ENCODE results near the gene LAMC1. TPM values are rescaled to one million over a fixed set of nuclear protein-coding genes. Genes with fewer than 3 reads are reported as not detected.
"Not testable (repeated sequence)": the region's sequence is repeated elsewhere in the genome, so short reads cannot be mapped to it uniquely, and the experiment has no call there.

Gene LAMC1
- total RNA-seq, 2 donors from 2014 or later = 0.84 TPM; not detected in 1

DNA sequence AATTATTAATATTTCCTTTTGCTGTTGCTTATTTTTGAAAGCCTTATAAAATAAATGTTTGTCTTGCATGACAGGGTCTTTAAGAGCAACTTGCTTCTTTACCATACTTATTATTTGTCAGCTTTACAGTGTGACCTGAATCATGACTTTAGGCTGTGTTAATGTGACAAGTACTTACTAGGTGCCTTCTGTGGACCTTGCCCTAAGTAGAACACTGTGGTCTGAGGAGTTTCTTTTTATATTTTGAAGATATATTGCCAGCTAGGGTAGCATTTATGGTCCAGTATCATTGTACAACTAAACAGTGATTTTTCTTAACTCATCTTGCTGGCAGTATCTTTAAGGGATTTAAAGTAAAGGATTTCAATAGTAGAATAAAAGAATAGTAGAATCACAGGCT, 117.4 kb downstream of the LAMC1 start:
- Mint-ChIP-seq H3K27ac (no peak overlapping the region), H3K27me3 (peaks cover 6% of the 10 kb centered on the region), H3K9me3 (no peaks in the 10 kb centered on the region), H3K36me3 (ENCODE audit: low read depth) (no peaks in the 10 kb centered on the region), H3K4me3 (no peak overlapping the region), H3K4me1 (no peaks in the 10 kb centered on the region)
- ATAC-seq (replicated peaks) = no peak

- Mint-ChIP-seq H3K9me3 (no peaks in the 10 kb centered on the region), H3K27me3 (peaks cover 3% of the 10 kb centered on the region), H3K36me3 (ENCODE audit: low read depth) (no peaks in the 10 kb centered on the region), H3K4me3 (no peak overlapping the region), H3K27ac (no peak overlapping the region), H3K4me1 (no peaks in the 10 kb centered on the region)
- ATAC-seq (replicated peaks) = no peak
Observed at GRCh38 chr1:183142171-183142570, 119.0 kb downstream of the LAMC1 start.

- peaks cover 3% of the 10 kb centered on the region for H3K27me3 Mint-ChIP-seq
- no peak overlapping the region for H3K27ac Mint-ChIP-seq
- H3K36me3 Mint-ChIP-seq (ENCODE audit: low read depth) = no peaks in the 10 kb centered on the region
- no peaks in the 10 kb centered on the region for H3K9me3 Mint-ChIP-seq
- no peak overlapping the region for H3K4me3 Mint-ChIP-seq
- H3K4me1 Mint-ChIP-seq = no peaks in the 10 kb centered on the region
- no peak for ATAC-seq (replicated peaks)
Observed at GRCh38 chr1:183143576-183144315, 120.5 kb downstream of the LAMC1 start.

DNA sequence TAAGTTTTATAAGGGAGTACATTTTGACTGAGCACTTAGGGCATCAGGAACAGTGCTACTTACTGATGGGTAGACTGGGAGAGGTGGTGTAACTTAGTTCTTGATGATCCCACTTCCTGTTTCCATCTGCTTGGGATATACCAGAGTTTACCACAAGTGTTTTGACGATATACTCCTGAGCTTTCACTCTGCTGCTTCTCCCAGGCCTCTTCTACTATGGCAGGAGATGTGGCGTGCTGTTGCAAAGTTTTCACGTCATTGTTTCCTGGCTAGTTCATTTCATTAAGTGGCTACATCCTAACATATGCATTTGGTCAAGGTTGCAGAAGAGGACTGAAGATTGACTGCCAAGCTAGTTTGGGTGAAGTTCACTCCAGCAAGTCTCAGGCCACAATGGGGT, 121.5 kb downstream of the LAMC1 start:
- H3K27me3 Mint-ChIP-seq = peaks cover 3% of the 10 kb centered on the region
- no peaks in the 10 kb centered on the region for H3K9me3 Mint-ChIP-seq
- no peaks in the 10 kb centered on the region for H3K4me1 Mint-ChIP-seq
- no peak overlapping the region for H3K4me3 Mint-ChIP-seq
- H3K36me3 Mint-ChIP-seq (ENCODE audit: low read depth) = no peaks in the 10 kb centered on the region
- no peak overlapping the region for H3K27ac Mint-ChIP-seq
- no peak for ATAC-seq (replicated peaks)

DNA sequence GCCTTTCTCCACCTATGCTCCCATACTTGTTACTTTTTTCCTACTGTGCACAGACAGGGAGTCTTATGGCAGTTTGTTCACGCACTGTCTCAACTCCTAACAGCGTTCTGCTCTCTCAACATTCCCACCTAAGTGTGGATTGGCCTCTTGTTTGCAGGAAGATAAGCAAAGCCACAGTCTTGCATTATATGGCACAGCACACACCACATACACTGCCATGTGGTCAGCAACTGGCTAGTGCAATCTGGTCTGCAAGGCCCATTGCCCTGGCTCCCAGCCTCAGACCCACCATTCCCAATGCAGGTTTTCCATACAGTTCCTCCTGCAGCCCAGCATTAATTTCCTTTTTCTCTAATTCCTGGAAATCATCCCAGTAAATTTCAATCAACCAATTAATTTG, 124.5 kb downstream of the LAMC1 start:
- Mint-ChIP-seq H3K36me3 (ENCODE audit: low read depth) (no peaks in the 10 kb centered on the region), H3K27me3 (peaks cover 11% of the 10 kb centered on the region), H3K27ac (no peak overlapping the region), H3K9me3 (no peaks in the 10 kb centered on the region), H3K4me3 (no peak overlapping the region), H3K4me1 (no peaks in the 10 kb centered on the region)
- no peak for ATAC-seq (replicated peaks)

GRCh38 chr1:183148599-183148998, 125.4 kb downstream of the LAMC1 start:
- Mint-ChIP-seq H3K9me3 (no peaks in the 10 kb centered on the region), H3K27ac (no peak overlapping the region), H3K36me3 (ENCODE audit: low read depth) (no peaks in the 10 kb centered on the region), H3K27me3 (peaks cover 12% of the 10 kb centered on the region), H3K4me1 (no peaks in the 10 kb centered on the region), H3K4me3 (no peak overlapping the region)
- no peak for ATAC-seq (replicated peaks)

DNA sequence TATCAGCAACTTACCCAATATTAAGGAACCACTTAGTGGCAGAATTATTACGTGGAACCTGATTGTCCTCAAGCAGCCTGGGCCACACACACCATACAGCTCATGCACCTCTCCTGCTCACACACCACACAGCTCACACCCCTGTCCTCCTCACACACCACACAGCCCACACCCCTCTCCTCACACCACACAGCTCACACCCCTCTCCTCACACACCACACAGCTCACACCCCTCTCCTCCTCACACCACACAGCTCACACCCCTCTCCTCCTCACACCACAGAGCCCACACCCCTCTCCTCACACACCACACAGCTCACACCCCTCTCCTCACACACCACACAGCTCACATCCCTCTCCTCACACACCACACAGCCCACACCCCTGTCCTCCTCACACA, 126.1 kb downstream of the LAMC1 start:
- H3K36me3 Mint-ChIP-seq (ENCODE audit: low read depth) = no peaks in the 10 kb centered on the region
- no peak for ATAC-seq (replicated peaks)
- no peak overlapping the region for H3K27ac Mint-ChIP-seq
- no peak overlapping the region for H3K4me3 Mint-ChIP-seq
- H3K4me1 Mint-ChIP-seq = no peaks in the 10 kb centered on the region
- H3K9me3 Mint-ChIP-seq = no peaks in the 10 kb centered on the region
- H3K27me3 Mint-ChIP-seq = peaks cover 17% of the 10 kb centered on the region

DNA sequence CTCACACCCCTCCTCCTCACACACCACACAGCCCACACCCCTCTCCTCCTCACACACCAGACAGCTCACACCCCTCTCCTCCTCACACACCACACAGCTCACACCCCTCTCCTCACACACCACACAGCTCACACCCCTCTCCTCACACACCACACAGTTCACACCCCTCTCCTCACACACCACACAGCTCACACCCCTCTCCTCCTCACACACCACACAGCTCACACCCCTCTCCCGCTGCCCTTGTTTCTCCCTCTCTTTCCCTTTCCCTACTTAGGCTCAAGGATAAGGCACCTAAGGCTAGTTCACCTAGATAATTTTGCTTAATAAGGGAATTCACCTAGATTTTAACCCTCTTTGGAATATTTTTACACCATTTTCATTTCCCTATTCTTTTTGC, 126.8 kb downstream of the LAMC1 start:
- not testable (repeated sequence) for H3K9me3 Mint-ChIP-seq; H3K4me1 Mint-ChIP-seq; H3K4me3 Mint-ChIP-seq; H3K36me3 Mint-ChIP-seq (ENCODE audit: low read depth); ATAC-seq (replicated peaks)
- H3K27me3 Mint-ChIP-seq = peaks cover 20% of the 10 kb centered on the region
- peak overlapping the region; percentile 67 for H3K27ac Mint-ChIP-seq

DNA sequence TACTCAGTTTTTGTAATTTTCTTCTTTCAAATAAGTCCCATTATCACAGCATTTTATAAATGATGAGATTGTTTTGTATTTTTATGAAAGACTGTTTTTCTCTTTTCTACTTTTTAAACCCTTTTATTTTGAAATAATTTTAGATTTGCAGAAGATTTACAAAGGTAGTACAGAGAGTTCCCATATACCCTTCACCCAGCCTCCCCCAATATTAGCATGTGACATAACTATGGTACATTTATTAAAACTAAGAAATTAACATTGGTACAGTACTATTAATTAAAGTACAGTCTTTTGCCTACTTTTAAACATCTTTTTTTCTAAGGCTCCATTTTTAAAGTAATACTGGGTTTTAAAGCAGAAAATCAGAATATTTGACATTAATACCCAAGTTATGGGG, 127.2 kb downstream of the LAMC1 start:
- H3K36me3 Mint-ChIP-seq (ENCODE audit: low read depth) = no peaks in the 10 kb centered on the region
- peak overlapping the region; percentile 67 for H3K27ac Mint-ChIP-seq
- H3K9me3 Mint-ChIP-seq = no peaks in the 10 kb centered on the region
- H3K4me3 Mint-ChIP-seq = no peak overlapping the region
- no peak for ATAC-seq (replicated peaks)
- H3K27me3 Mint-ChIP-seq = peaks cover 20% of the 10 kb centered on the region
- no peaks in the 10 kb centered on the region for H3K4me1 Mint-ChIP-seq

- Mint-ChIP-seq H3K4me1 (no peaks in the 10 kb centered on the region), H3K27ac (no peak overlapping the region), H3K27me3 (peaks cover 27% of the 10 kb centered on the region), H3K36me3 (ENCODE audit: low read depth) (no peaks in the 10 kb centered on the region), H3K9me3 (no peaks in the 10 kb centered on the region), H3K4me3 (no peak overlapping the region)
- no peak for ATAC-seq (replicated peaks)
Observed at GRCh38 chr1:183152180-183152579, 129.0 kb downstream of the LAMC1 start.

GRCh38 chr1:183155939-183156338, 132.7 kb downstream of the LAMC1 start:
- no peaks in the 10 kb centered on the region for H3K4me1 Mint-ChIP-seq
- H3K4me3 Mint-ChIP-seq = no peak overlapping the region
- H3K36me3 Mint-ChIP-seq (ENCODE audit: low read depth) = no peaks in the 10 kb centered on the region
- H3K9me3 Mint-ChIP-seq = no peaks in the 10 kb centered on the region
- H3K27ac Mint-ChIP-seq = no peak overlapping the region
- ATAC-seq (replicated peaks) = no peak
- peaks cover 24% of the 10 kb centered on the region for H3K27me3 Mint-ChIP-seq

DNA sequence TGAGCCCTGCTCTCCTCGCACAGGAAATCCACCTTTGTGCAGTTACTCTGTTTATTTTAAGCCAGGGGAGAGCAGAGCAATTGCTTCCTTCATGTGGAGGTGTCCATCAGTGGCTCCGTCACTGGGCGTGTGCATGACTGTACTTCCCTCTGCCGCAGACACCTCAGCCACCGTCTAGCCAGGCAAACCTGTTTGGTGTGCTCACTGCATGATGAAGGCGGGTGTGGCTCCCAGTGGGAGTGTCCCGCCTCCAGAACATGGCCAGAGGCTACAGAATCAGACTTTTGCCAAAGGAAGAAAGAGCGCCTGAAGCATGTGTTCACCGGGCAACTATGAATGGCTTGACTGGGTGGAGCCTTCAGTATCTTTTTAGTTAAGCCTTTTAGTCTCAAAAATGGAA, 136.7 kb downstream of the LAMC1 start:
- Mint-ChIP-seq H3K4me3 (no peak overlapping the region), H3K27me3 (peaks cover 7% of the 10 kb centered on the region), H3K4me1 (no peaks in the 10 kb centered on the region), H3K36me3 (ENCODE audit: low read depth) (no peaks in the 10 kb centered on the region), H3K9me3 (no peaks in the 10 kb centered on the region), H3K27ac (no peak overlapping the region)
- no peak for ATAC-seq (replicated peaks)

DNA sequence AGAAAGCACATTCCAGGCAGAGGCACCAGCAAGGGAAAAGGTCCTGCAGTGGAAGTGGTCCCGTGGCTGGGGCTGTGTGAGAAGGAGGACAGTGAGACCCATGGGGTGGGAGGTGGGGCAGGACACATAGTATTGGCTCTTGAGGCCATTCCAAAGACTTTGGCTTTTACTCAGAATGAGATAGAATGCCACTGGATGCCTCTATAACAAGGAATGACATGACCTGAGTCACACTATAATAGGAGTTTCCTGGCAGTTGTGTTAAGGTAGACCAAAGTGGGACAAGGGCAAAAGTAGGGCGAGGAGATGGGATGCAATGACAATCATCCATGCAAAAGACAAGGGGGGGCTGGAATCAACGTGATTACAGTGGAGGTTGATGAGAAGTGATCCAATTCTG, 138.2 kb downstream of the LAMC1 start:
- Mint-ChIP-seq H3K9me3 (no peaks in the 10 kb centered on the region), H3K27me3 (no peaks in the 10 kb centered on the region), H3K4me3 (no peak overlapping the region), H3K4me1 (no peaks in the 10 kb centered on the region), H3K36me3 (ENCODE audit: low read depth) (no peaks in the 10 kb centered on the region), H3K27ac (no peak overlapping the region)
- no peak for ATAC-seq (replicated peaks)

GRCh38 chr1:183163316-183163715, 140.1 kb downstream of the LAMC1 start:
- Mint-ChIP-seq H3K9me3 (no peaks in the 10 kb centered on the region), H3K36me3 (ENCODE audit: low read depth) (no peaks in the 10 kb centered on the region), H3K4me1 (no peaks in the 10 kb centered on the region), H3K27ac (no peak overlapping the region), H3K27me3 (no peaks in the 10 kb centered on the region), H3K4me3 (no peak overlapping the region)
- ATAC-seq (replicated peaks) = no peak

GRCh38 chr1:183164340-183164739, 141.1 kb downstream of the LAMC1 start:
- H3K9me3 Mint-ChIP-seq = no peaks in the 10 kb centered on the region
- H3K4me3 Mint-ChIP-seq = no peak overlapping the region
- no peaks in the 10 kb centered on the region for H3K4me1 Mint-ChIP-seq
- H3K27ac Mint-ChIP-seq = no peak overlapping the region
- no peaks in the 10 kb centered on the region for H3K36me3 Mint-ChIP-seq (ENCODE audit: low read depth)
- H3K27me3 Mint-ChIP-seq = no peaks in the 10 kb centered on the region
- no peak for ATAC-seq (replicated peaks)

- no peak overlapping the region for H3K27ac Mint-ChIP-seq
- H3K4me1 Mint-ChIP-seq = no peaks in the 10 kb centered on the region
- H3K27me3 Mint-ChIP-seq = no peaks in the 10 kb centered on the region
- no peak for ATAC-seq (replicated peaks)
- no peak overlapping the region for H3K4me3 Mint-ChIP-seq
- no peaks in the 10 kb centered on the region for H3K9me3 Mint-ChIP-seq
- no peaks in the 10 kb centered on the region for H3K36me3 Mint-ChIP-seq (ENCODE audit: low read depth)
Observed at GRCh38 chr1:183164963-183165362, 141.7 kb downstream of the LAMC1 start.

Data from activated T-helper 17 cell treated with anti-CD3 and anti-CD28 coated beads, Interleukin-2, amount 50 U/mL, for 72 hours (primary cell).